ENCODE results near the gene FAM200C. TPM values are rescaled to one million over a fixed set of nuclear protein-coding genes. Genes with fewer than 3 reads are reported as not detected.

Gene FAM200C
- total RNA-seq: 1 to 10 TPM in 4 of 5 donors, under 1 TPM in 1; 0.29 to 7.2 (median 1.8) TPM
- 1 to 10 TPM; 1.2 to 2.7 (median 1.4) TPM for polyA plus RNA-seq
- long read RNA-seq, donor 1, partial matches to known transcripts: 0 of 2 reads
- long read RNA-seq, donor 1, other reads (novel, unspliced or antisense): 0 of 2 reads
- long read RNA-seq, donor 2, partial matches to known transcripts: 0 of 3 reads
- long read RNA-seq, donor 2, other reads (novel, unspliced or antisense): 0 of 3 reads
- long read RNA-seq, donor 3, partial matches to known transcripts: 11 of 13 reads
- long read RNA-seq, donor 3, other reads (novel, unspliced or antisense): 0 of 13 reads
- long read RNA-seq, donor 4: 0 reads
- long read RNA-seq, donor 5, partial matches to known transcripts: 0 of 5 reads
- long read RNA-seq, donor 5, other reads (novel, unspliced or antisense): 0 of 5 reads
- long read RNA-seq, donor 6, transcript ZBED8-201 (2 exons, 2,851 nt): major isoform, 6 of 16 reads
- long read RNA-seq, donor 6, partial matches to known transcripts: 10 of 16 reads
- long read RNA-seq, donor 6, other reads (novel, unspliced or antisense): 0 of 16 reads
- long read RNA-seq, donor 7, transcript ZBED8-201 (2 exons, 2,851 nt): major isoform, 5 of 5 reads
- long read RNA-seq, donor 7, partial matches to known transcripts: 0 of 5 reads
- long read RNA-seq, donor 7, other reads (novel, unspliced or antisense): 0 of 5 reads
- long read RNA-seq, donor 8, transcript ZBED8-201 (2 exons, 2,851 nt): major isoform, 6 of 6 reads
- long read RNA-seq, donor 8, partial matches to known transcripts: 0 of 6 reads
- long read RNA-seq, donor 8, other reads (novel, unspliced or antisense): 0 of 6 reads
- long read RNA-seq, donor 9, partial matches to known transcripts: 0 of 1 reads
- long read RNA-seq, donor 9, other reads (novel, unspliced or antisense): 0 of 1 reads
- long read RNA-seq, donor 10, partial matches to known transcripts: 7 of 8 reads
- long read RNA-seq, donor 10, other reads (novel, unspliced or antisense): 0 of 8 reads

GRCh38 chr5:160399402-160400353 lies at the start of gene FAM200C:
FAM200C (minus strand) TSS chr5:160400054; CDS start chr5:160395490, 4,564 bp downstream.
- DNase-seq: peak; percentile 86 to 97
- intact Hi-C loops (cut with DNase I; ENCODE audit: low total_unique reads): no loop called here
- Histone ChIP-seq H3K36me3 (peaks cover 20 to 40% (median 34%) of the 10 kb centered on the region in 4 donors), H3K4me3 (peak within 1 kb of the TSS; percentile 58 to 76 (median 69)), H3K4me1 (peaks cover 16 to 44% (median 30%) of the 10 kb centered on the region in 4 donors), H3K27me3 (no peaks in the 10 kb centered on the region), H3K9me3 (no peaks in the 10 kb centered on the region), H3K27ac (peak within 1 kb of the TSS; percentile 86 to 95 (median 89))
- TF ChIP-seq CTCF (IDR thresholded peaks at IDR 0.05) (no peak), EP300 (IDR thresholded peaks at IDR 0.05) (no peak), POLR2AphosphoS5 (IDR thresholded peaks at IDR 0.05) (peak; percentile 76 to 95 (median 92)), POLR2A (IDR thresholded peaks at IDR 0.05) (peak in 2 of 4 donors; percentile 44 to 69)
- 0 to 1% (median 1%) methylated on average over 41 of the region's 41 CpGs for WGBS, 5 donors

- no peak for DNase-seq
- no peak for TF ChIP-seq POLR2AphosphoS5 (IDR thresholded peaks at IDR 0.05)
- TF ChIP-seq POLR2A (IDR thresholded peaks at IDR 0.05): no peak
- TF ChIP-seq CTCF (IDR thresholded peaks at IDR 0.05): no peak
- no peak for TF ChIP-seq EP300 (IDR thresholded peaks at IDR 0.05)
Measured at GRCh38 chr5:160449458-160449857, 49.6 kb upstream of the FAM200C start.

GRCh38 chr5:160448886-160449285 lies 49.0 kb upstream of the FAM200C start:
- Histone ChIP-seq H3K9me3 (no peaks in the 10 kb centered on the region), H3K27ac (no peak overlapping the region), H3K27me3 (no peaks in the 10 kb centered on the region), H3K36me3 (no peaks in the 10 kb centered on the region), H3K4me3 (no peak overlapping the region), H3K4me1 (peaks cover 0 to 11% (median 0%) of the 10 kb centered on the region in 4 donors)
- WGBS, 5 donors: 47 to 100% (median 89%) methylated on average over 1 of the region's 1 CpG
- no peak for TF ChIP-seq CTCF (IDR thresholded peaks at IDR 0.05)
- TF ChIP-seq POLR2AphosphoS5 (IDR thresholded peaks at IDR 0.05): no peak
- no peak for TF ChIP-seq EP300 (IDR thresholded peaks at IDR 0.05)
- no peak for TF ChIP-seq POLR2A (IDR thresholded peaks at IDR 0.05)
- no peak for DNase-seq
- intact Hi-C loops (cut with DNase I; ENCODE audit: low total_unique reads): no loop called here

More at GRCh38 chr5:160449458-160449857, 49.6 kb upstream of the FAM200C start:
- Histone ChIP-seq H3K4me1 (peaks cover 0 to 11% (median 0%) of the 10 kb centered on the region in 4 donors), H3K27me3 (no peaks in the 10 kb centered on the region), H3K9me3 (no peaks in the 10 kb centered on the region), H3K36me3 (no peaks in the 10 kb centered on the region), H3K27ac (no peak overlapping the region), H3K4me3 (no peak overlapping the region)
- intact Hi-C loops (cut with DNase I; ENCODE audit: low total_unique reads): no loop called here
- WGBS, 5 donors: 92 to 96% (median 93%) methylated on average over 3 of the region's 3 CpGs
